Bone marrow (tissue), 2 donors: ENCODE data around the gene PLEKHA6.
A peak's percentile ranks its signal among the peaks of the same experiment; 100 is the strongest.

ENCODE experiments used
- DNase-seq, 2 donors: peaks; one replicate each; lab custom pipeline; 2025; lab: John Stamatoyannopoulos, UW

The PLEKHA6 gene, protein sequence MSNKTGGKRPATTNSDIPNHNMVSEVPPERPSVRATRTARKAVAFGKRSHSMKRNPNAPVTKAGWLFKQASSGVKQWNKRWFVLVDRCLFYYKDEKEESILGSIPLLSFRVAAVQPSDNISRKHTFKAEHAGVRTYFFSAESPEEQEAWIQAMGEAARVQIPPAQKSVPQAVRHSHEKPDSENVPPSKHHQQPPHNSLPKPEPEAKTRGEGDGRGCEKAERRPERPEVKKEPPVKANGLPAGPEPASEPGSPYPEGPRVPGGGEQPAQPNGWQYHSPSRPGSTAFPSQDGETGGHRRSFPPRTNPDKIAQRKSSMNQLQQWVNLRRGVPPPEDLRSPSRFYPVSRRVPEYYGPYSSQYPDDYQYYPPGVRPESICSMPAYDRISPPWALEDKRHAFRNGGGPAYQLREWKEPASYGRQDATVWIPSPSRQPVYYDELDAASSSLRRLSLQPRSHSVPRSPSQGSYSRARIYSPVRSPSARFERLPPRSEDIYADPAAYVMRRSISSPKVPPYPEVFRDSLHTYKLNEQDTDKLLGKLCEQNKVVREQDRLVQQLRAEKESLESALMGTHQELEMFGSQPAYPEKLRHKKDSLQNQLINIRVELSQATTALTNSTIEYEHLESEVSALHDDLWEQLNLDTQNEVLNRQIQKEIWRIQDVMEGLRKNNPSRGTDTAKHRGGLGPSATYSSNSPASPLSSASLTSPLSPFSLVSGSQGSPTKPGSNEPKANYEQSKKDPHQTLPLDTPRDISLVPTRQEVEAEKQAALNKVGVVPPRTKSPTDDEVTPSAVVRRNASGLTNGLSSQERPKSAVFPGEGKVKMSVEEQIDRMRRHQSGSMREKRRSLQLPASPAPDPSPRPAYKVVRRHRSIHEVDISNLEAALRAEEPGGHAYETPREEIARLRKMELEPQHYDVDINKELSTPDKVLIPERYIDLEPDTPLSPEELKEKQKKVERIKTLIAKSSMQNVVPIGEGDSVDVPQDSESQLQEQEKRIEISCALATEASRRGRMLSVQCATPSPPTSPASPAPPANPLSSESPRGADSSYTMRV

DNA sequence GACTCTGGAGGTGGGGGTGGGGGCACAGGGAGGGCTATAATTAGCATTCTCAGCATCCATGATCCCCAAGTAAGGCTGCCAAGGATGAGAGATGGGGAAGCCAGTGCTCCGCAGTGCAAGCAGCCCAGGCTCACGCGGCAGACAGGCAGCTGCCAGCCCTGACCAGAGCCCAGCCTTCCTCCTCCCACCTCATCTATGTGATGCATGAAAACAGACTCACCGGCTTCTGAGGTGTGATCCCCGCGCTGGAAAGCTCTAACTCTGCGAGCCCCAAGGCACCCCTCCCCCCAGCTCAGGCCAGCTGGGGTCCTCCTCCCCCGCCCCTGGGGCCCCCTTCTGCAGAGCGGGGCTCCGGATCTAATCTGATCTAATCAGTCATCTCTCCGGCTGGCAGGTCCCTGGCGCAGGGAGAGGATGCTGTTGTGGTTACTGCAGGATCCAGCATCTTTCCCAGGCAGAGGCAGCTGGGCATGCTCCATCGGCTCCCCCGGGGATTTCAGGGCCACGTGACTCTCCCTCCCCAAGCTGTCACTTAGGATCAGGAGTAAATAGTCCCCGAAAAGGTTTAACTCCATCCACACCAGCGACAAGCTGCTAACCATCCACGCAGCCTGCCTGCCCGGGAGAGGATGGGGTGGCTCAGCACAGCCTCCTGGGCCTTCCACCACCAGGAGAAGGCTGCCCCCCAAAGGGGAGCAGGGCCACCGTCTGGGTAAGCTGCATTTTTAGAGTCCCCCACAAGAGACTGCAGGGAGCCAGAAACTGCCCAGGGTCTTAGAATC is at the start of gene PLEKHA6:
TSS of gene PLEKHA6 (minus strand) at position 456 of the 782 bp plus-strand sequence. CDS start 86,202 bp downstream, outside the sequence.
- DNase-seq, result no peak

DNA sequence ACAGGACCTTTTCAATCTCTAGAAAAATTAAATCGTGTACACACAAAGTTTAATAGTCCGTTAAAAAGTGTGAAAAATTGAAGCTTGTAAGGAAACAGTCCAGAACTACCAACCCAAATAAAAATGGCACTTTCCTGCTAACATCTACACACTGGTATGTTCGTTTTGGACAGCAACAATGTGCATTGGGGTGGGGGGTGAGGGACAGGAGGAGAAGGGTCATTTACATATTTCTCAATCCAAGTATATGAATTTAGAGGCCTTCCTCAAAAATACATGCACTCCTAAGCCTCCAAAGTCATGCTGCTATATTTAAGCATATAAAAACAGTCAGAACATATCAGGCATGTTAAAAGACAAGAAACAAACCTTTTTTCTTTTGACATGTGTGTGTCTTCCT is 49.4 kb upstream of the PLEKHA6 start:
- no peak for DNase-seq

DNA sequence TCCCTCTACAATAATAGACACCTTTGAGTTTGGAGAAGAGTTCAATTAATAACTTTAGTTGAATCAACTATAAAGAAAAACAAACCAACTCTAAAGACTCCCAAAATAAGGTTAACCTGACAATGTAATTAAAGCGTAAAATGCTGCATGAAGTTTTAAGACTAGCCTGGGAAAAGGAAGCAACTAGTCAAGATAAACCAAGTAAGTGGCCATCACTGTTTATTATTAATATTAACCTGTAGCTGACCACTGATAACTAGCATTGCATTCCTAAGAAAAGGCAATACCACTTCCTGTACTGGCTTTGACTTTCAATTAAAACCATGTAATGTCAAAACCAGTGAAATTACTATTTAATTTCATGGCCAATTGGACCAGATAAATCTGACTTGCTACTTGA is 48.9 kb upstream of the PLEKHA6 start:
- no peak for DNase-seq

DNA sequence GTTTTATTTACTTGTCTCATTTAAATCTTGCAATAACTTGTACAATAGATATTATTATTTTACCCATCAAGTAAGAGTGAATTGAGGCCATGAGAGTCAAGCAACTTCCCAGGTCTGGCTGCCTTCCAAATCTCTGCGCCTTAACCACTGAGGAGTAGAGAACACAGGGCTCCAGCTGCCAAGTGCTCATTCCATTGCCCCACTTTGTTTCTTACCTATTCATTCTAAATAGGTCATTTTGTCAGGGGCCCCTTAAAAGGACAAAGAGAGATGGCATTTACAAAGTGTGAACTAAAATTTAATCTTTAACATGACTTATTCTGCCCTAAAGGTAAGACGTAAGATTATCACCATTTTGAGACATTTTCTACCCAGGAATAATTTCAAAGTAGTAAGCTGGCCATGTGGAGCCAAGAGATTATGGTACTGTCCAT is 48.4 kb upstream of the PLEKHA6 start:
- DNase-seq, result no peak

DNA sequence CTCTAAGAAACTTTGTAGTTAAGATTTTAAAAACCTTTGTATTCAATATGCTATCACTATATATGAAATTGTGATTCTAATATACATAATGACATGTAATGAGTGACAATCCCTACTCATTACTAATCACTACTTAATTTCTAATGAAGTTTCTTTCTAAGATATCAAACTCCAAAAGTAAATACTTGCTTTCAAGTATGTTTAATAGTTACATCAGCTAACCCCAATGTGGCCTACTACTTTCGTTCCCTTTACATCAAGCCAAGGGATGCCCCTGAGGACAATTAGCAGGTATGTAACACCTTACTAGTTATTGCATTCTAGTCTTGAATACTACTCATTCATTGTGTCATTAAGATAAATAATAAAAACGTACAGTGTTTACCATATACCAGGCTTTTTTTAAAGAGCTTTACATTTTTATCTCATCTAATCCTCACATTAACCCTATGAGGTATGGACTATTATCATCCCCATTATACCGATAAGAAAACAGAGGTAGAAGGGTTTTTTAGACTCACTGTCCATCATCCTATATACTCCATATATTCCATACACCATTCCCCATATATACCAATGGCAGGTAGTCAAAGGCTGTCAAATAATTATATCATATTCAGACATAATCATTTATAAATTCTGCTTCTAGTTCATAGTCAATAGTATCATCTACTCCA is 47.7 kb upstream of the PLEKHA6 start:
- no peak for DNase-seq

DNA sequence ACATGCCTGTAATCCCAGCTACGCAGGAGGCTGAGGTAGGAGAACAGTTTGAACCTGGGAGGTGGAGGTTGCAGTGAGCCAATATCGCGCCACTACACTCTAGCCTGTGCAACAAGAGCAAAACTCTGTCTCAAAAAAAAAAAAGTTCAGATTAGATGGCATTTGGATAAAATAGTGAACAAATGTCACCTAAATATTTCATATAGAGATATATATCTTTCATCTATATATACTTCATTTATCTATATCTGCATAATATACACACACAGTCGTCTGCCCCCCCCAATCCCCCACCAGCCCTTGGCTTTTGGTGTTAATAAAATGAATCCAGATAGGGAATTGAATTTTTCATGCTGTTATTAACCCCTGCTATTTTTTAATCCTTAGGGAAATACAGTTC is 46.9 kb upstream of the PLEKHA6 start:
- DNase-seq, result no peak

DNA sequence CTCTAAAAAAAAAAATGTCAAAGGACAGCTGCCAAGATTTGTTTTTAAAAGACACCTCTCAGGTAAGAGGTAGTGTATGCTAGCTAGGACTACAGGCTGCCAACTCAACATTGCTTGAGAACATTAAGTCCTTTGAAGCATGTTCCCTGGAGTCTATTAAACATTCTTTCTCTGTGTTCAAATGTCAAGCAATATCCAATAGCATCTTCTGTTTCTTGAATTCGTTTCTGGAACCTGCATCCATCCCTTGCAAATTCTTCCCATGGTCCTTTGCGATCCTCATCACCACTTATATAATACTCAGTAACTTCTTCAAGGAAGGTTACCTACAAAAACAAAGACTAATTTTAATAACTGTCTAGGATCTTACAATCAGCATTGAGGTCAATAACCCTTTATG is 46.3 kb upstream of the PLEKHA6 start:
- DNase-seq, result no peak

DNA sequence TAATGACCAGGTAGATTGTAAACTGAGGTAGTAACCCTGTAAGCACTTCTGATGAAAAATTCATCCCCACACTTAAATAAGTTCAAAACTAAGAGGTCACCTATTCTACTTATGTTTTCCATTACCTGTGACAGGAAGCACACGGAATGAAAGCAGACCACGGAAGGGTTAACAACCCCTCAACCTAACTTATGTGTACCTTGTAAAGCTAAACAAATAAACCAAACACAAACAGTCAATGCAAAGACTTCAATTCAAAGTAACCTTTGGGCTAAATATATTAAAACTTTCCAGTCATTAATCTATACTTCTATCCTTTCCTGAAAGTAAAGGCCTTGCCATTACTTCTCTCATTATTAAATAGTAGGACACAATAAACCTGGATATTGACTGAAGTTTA is 44.9 kb upstream of the PLEKHA6 start:
- DNase-seq, result no peak

DNA sequence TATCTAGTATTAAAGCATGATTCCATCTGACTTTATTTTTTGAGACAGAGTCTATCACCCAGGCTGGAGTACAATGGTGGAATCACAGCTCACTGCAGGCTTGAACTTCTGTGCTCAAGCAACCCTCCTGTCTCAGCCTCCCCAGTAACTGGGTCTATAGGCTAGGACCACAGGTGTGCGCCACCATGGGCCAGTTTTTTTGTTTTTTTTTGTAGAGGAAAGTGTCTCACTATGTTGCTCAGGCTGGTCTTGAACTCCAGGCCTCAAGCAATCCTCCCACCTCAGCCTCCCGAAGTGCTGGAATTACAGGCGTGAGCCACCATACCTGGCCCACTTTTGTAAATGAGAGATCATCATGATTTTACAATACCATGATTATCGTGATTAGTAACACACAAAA is 42.7 kb upstream of the PLEKHA6 start:
- DNase-seq, result no peak

DNA sequence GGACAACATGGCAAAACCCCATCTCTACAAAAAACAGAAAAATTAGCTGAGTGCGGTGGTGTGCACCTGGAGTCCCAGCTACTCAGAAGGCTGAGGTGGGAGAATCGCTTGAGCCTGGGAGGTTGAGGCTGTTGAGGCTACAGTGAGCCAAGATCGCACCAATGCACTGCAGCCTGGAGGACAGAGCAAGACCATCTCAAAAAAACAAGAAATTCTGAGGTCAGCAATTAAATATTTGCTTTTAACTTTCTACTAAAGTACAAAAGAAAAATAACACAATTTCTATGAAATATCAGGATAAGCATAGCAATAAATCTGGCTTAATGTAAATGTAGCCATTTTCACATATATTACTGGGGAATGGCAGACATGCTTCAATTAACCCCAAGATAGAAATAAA is 42.0 kb upstream of the PLEKHA6 start:
- DNase-seq, result no peak

DNA sequence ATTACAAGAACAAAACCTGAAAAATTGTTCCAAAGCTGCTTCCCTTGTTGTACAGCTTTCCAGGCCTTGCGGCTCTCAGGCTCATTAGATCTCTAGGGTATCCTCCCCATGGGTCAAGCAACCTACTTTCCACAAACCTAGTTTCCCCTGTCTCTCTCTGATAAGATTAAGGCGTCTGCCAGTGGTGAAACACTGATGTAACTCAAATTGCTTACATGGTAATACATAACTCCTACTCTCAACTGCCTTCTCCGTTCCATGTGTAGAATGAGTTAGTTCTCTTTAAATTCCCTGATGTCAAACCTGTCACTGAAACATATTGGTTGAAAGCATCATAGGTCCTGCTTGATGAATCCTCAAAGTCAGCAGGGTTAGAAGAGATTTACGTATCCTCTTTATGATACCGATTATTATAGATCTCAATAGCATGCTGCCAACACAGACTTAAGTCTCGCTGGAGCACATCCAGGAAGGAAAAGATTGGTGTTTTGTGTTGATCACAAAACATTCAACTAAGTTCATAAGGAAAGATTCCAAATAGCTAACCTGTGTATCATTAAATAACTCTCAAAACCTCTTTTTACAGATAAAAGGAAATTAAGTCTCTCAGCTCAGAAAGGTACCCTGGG is 41.3 kb upstream of the PLEKHA6 start:
- DNase-seq, result no peak

DNA sequence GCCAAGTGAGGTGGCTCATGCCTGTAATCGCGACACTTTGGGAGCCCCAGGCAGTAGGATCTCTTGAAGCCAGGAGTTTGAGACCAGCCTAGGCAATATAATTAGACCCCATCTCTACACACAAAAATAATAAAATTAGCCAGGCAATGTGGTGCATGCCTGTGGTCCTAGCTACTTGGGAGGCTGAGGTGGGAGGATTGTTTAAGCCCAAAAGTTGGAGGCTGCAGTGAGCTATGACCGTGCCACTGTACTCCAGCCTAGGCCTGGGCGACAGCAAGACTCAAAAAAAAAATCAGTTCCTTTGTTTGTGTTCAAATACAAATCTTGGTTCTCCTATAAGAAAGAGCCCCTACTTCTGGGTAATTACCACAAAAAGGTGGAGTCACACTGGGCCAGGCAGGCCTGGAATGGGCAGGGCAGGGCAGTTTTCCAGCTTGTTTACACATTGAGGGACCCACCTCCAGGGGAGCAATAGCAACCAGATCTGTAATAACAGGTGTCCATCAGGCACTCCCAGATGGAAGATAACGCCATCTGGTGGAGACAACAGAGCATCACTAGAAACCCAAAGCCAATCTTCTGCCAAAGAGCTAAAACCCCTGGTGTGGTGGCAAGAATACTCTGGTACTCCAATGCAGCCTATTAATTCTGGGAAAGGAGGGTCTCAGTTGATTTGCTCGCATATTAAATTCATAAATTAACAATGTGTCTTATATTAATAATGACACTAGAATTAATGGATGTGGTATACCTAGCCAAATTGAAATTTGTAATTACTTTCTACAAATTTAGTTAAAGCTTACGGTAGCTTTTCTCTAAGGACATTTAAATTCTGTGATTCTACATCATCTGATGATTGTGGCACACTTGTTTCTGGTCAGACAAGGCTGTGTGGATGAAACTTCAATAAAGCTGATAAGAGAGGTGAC is 38.7 kb upstream of the PLEKHA6 start:
- peak in 1 of 2 donors; percentile 47 for DNase-seq

DNA sequence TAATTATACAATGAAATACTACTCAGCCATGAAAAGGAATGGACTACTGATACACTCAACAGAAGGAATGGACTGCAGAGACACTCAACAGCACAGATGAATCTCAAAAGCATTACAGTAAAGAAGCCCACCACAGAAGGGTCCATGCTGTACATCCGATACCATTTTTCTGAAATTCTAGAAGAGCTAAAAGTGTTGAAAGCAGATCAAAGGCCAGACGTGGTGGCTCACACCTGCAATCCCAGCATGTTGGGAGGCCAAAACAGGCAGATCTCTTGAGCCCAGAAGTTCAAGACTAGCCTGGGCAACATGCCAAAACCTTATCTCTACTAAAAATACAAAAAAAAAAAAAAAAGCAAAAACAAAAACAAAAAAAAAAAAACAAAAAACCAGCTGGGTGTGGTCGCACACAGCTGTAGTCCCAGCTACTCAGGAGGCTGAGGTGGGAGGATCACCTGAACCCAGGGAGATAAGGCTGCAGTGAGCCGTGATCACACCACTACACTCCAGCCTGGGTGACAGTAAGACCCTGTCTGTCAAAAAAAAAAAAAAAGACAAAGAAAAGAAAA is 36.4 kb upstream of the PLEKHA6 start:
- DNase-seq, result no peak

DNA sequence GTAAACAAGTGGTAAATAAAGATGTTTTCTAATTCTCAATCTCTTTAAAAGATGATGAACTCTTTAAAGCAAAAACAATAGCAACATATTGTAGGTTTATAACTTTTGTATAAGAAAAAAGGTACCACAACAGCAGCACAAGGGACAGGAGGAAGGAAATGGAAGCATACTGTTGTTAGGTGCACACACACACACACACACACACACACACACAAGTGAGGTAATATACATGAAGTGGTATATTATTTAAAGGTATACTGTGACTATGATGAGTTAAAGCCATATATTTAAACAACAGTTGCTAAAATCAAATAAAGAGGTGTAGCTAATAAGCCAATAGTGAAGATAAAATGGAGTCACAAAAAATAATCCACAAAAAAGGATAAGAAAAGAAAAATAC is 31.9 kb upstream of the PLEKHA6 start:
- DNase-seq, result no peak

DNA sequence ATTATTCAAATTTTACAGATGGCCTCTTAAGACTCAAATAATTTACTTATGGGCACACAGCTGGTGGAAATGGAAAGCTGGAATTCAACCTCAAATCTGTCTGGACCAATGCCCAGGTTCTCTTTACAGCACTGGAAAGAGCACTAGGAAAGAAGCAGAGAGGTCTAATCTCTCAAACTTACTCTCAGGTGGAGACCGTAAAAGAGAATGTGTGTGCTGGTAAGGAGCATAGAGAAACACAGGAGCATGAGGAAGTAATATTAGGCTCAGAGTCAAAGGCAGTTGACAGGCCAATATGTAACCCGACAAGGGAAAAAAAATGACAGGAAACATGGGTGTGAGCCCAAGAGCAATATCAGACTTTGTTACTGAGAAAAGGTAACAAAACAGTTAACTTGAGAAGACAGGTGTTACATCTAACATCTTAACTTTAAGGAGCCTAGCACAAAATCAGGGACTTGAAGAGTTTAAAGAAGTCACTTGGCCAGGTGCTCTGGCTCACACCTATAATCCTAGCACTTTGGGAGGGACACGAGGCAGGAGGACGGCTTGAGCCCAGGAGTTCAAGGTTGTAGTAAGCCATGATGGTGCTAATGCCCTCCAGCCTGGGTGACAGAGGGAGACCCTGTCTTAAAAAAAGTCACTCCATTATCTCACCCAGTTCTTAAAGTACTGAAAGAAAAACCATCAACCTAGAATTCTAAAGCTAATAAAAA is 31.2 kb upstream of the PLEKHA6 start:
- DNase-seq, result no peak

DNA sequence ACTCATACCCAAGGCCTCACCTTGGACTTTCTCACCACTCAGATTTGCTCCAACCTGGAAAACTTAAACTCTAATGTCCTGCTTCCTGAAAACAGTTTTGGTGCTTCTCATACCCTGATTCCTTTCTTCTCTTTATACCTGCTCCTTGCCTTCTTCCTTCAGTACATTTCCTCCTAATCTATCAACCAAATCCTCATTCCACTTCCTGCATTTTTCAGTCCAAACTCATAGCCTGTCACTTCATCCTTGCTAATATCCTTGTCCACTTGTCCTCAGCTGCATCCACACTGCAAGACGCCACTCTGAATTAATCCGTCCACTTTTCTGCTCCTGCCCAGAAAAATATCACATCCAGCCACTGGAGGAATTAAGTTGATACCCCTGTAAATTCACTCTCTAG is 26.0 kb upstream of the PLEKHA6 start:
- no peak for DNase-seq

DNA sequence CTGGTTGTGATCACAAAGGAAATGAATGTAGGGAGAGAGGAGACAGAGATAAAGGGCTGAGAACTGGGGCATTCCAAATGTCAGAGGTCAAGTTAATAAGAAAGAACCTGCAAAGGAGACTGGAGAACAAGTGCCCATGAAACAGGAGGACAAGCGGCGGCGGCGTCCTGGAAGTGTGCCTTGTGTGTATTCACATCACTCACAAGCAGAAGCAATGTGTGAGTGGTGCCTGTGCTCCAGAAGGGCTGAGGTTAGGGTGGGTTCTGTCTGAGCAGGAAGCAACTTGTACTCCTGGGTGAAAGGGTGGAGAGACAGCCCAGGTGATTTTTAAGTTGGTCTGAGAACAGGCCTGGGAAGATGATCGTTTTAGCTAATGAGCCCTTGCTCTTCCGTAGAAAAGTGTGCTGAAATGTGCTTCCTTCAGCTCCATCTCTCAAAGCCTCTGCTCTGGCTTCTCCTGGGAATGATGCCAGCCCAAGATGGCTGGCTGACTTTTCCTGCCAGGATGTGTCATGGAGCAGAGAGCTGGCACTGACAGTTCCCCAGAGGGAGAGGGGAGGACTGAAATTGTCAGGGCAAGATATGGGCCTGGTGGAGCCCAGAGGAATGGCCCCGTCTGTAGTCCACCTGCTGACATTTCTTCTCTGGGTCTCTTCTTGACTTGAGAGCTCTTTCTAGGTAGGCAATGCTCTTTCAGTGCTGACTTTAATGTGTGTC is 25.1 kb upstream of the PLEKHA6 start:
- DNase-seq, result no peak
